DOHH2 (cell line): ENCODE measurements around the gene AMH.

Experiments
- EZH2phosphoT487 ChIP-seq: fragments of 200-600 bp; sonication (generic); IDR thresholded peaks from 2 replicates; pipeline ENCODE4 v1.6.1; 2017; ENCODE audit warnings: borderline replicate concordance, mild to moderate bottlenecking, antibody characterized with exemption, low read length, moderate library complexity, mixed read lengths
- TF ChIP-seq, protein P1 (sequence below): fragments of 200-600 bp; sonication (generic); IDR thresholded peaks from one replicate; pipeline ENCODE4 v1.5.1; 2014; ENCODE audit warnings: antibody characterized with exemption, mild to moderate bottlenecking, low read depth, low read length; ENCODE audit not compliant: poor library complexity, severe bottlenecking

DNA sequence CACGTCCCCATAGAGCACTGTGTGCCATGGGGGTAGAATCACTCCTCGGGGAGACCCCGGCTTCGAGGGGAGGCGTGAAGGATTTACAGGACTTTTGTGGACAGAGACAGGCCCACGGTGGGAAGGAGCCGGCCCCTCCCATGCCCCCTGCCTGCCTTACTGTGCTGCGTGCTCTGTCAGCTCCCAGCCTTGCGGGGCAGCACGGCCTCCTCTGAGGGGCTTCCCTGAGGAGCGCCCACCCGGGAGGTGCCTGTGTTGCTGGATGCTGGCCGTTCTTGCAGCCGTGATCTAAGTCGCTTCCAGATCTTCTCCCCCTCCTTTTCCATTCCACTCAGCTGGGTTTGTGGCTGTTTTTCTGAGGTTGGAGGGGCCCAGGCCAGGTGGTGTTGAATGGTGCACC is 42.1 kb upstream of the AMH start:
- TF ChIP-seq, protein P1, sequence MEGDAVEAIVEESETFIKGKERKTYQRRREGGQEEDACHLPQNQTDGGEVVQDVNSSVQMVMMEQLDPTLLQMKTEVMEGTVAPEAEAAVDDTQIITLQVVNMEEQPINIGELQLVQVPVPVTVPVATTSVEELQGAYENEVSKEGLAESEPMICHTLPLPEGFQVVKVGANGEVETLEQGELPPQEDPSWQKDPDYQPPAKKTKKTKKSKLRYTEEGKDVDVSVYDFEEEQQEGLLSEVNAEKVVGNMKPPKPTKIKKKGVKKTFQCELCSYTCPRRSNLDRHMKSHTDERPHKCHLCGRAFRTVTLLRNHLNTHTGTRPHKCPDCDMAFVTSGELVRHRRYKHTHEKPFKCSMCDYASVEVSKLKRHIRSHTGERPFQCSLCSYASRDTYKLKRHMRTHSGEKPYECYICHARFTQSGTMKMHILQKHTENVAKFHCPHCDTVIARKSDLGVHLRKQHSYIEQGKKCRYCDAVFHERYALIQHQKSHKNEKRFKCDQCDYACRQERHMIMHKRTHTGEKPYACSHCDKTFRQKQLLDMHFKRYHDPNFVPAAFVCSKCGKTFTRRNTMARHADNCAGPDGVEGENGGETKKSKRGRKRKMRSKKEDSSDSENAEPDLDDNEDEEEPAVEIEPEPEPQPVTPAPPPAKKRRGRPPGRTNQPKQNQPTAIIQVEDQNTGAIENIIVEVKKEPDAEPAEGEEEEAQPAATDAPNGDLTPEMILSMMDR: no peak
- TF ChIP-seq EZH2phosphoT487: no peak
